HCT116 (cell line): ENCODE results near the gene GNMT. TPM values are rescaled to one million over a fixed set of nuclear protein-coding genes. Genes with fewer than 3 reads are reported as not detected.

Experiments used
- ATAC-seq: fragments of 200-7000 bp; cut with Tn5 transposase; 2 replicates; pipeline ENCODE4 v1.9.1; 2020; ENCODE audit warnings: mild to moderate bottlenecking, moderate library complexity
- BruUV-seq: library from RNA; stranded (reverse); fragments of 400-500 nt; replicated peaks from 2 replicates; lab custom pipeline; 2021; lab: Mats Ljungman, UMichigan
- CTCF ChIA-PET: fragments of 300-600 bp; sonication (Branson Sonifier 250); formaldehyde crosslinking; loops from one replicate; lab custom pipeline; 2021; ENCODE audit warnings: antibody characterized with exemption; lab: Charles Lee
- POLR2A ChIA-PET: fragments of 300-600, 350-600 bp; sonication (Branson Sonifier 250); formaldehyde crosslinking; loops from one replicate; lab custom pipeline; 2021; ENCODE audit warnings: antibody characterized with exemption; lab: Charles Lee
- RAD21 ChIA-PET, 2 experiments: fragments of 300-600 bp; sonication (Branson Sonifier 250); formaldehyde crosslinking; loops; one replicate each; lab custom pipeline; 2023; ENCODE audit warnings: low total read pairs in 2 of 2; ENCODE audit not compliant: uncharacterized antibody in 2 of 2, unreplicated experiment in 2 of 2, low non-redundant PET in 1 of 2; lab: Charles Lee
- DNase-seq: peaks from one replicate; pipeline ENCODE4 v3.0.0-alpha.2; 2010; ENCODE audit warnings: low read depth, low spot score
- H2AFZ ChIP-seq: fragments of 200-600 bp; shearing (Covaris generic), sonication (generic); 2 replicates; pipeline ENCODE4 v1.6.1; 2017; ENCODE audit warnings: low read depth, mixed run types, mixed read lengths, antibody characterized with exemption, low read length; ENCODE audit not compliant: poor library complexity, severe bottlenecking
- H3K27ac ChIP-seq: 2 replicates; pipeline ENCODE4 v1.5.1; 2012; ENCODE audit warnings: low read depth, low read length
- H3K27me3 ChIP-seq: fragments of 200-600 bp; sonication (generic); 2 replicates; pipeline ENCODE4 v1.6.1; 2016; ENCODE audit warnings: mixed run types, low read length, mixed read lengths; ENCODE audit not compliant: insufficient read depth
- H3K36me3 ChIP-seq, 2 experiments: fragments of 200-500 bp in 1 of 2; fragments of 200-600 bp in 1 of 2; sonication (Bioruptor generic) in 1 of 2; sonication (generic) in 1 of 2; 2 replicates each; pipeline versions ENCODE4 v1.5.1 to v1.6.1; 2014 to 2016; ENCODE audit warnings: low read length in 2 of 2, inconsistent platforms in 1 of 2, mixed read lengths in 1 of 2, mixed run types in 1 of 2; ENCODE audit not compliant: insufficient read depth in 2 of 2, control insufficient read depth in 1 of 2
- H3K4me1 ChIP-seq, 2 experiments: fragments of 200-600 bp in 1 of 2; sonication (generic) in 1 of 2; 2 replicates each; pipeline versions ENCODE4 v1.5.1 to v1.6.1; 2012 to 2017; ENCODE audit warnings: low read length in 2 of 2, inconsistent platforms in 1 of 2, mild to moderate bottlenecking in 1 of 2, mixed read lengths in 1 of 2, mixed run types in 1 of 2, moderate library complexity in 1 of 2; ENCODE audit not compliant: insufficient read depth in 2 of 2, control insufficient read depth in 1 of 2
- H3K4me2 ChIP-seq: fragments of 200-600 bp; sonication (generic); 2 replicates; pipeline ENCODE4 v1.6.1; 2017; ENCODE audit warnings: mixed run types, low read length, mixed read lengths
- H3K4me3 ChIP-seq, 2 experiments: fragments of 200-600 bp in 1 of 2; sonication (generic) in 1 of 2; replicated peaks in 1 of 2; 2 replicates each; pipeline ENCODE4 v1.5.1; 2011 to 2016; ENCODE audit warnings: low read length in 2 of 2, control low read depth in 1 of 2, low read depth in 1 of 2, mild to moderate bottlenecking in 1 of 2, mixed read lengths in 1 of 2, mixed run types in 1 of 2
- H3K79me2 ChIP-seq: fragments of 200-600 bp; sonication (generic); 2 replicates; pipeline ENCODE4 v1.6.1; 2017; ENCODE audit warnings: mild to moderate bottlenecking, mixed run types, low read length, moderate library complexity, mixed read lengths; ENCODE audit not compliant: insufficient read depth
- H3K9ac ChIP-seq: fragments of 200-600 bp; sonication (generic); 2 replicates; pipeline ENCODE4 v1.6.1; 2016; ENCODE audit warnings: low read length, mixed read lengths
- H3K9me2 ChIP-seq: fragments of 200-600 bp; sonication (generic), shearing (Covaris generic); 2 replicates; pipeline ENCODE4 v1.6.1; 2017; ENCODE audit warnings: mixed run types, mild to moderate bottlenecking, moderate library complexity; ENCODE audit not compliant: insufficient read depth
- H3K9me3 ChIP-seq, 2 experiments: fragments of 200-500 bp in 1 of 2; fragments of 200-600 bp in 1 of 2; sonication (Bioruptor generic) in 1 of 2; sonication (generic) in 1 of 2; 2 replicates each; pipeline ENCODE4 v1.6.1; 2014 to 2017; ENCODE audit warnings: low read length in 2 of 2, mixed read lengths in 2 of 2, inconsistent platforms in 1 of 2, low read depth in 1 of 2, mild to moderate bottlenecking in 1 of 2, mixed run types in 1 of 2, moderate library complexity in 1 of 2; ENCODE audit not compliant: control insufficient read depth in 1 of 2, insufficient read depth in 1 of 2
- H4K20me1 ChIP-seq: fragments of 200-600 bp; sonication (generic), shearing (Covaris generic); 2 replicates; pipeline ENCODE4 v1.6.1; 2017; ENCODE audit warnings: mixed run types, mild to moderate bottlenecking, moderate library complexity; ENCODE audit not compliant: insufficient read depth
- CBX3 ChIP-seq: IDR thresholded peaks from 2 replicates; pipeline ENCODE4 v1.6.1; 2012; ENCODE audit warnings: low read depth
- CEBPB ChIP-seq: IDR thresholded peaks from 2 replicates; pipeline ENCODE4 v1.6.1; 2012; ENCODE audit warnings: low read depth
- EGR1 ChIP-seq: IDR thresholded peaks from 2 replicates; pipeline ENCODE4 v1.6.1; 2012; ENCODE audit warnings: low read depth
- ELF1 ChIP-seq: IDR thresholded peaks from 2 replicates; pipeline ENCODE4 v1.6.1; 2012; ENCODE audit warnings: low read depth, borderline replicate concordance
- EZH2phosphoT487 ChIP-seq: fragments of 200-600 bp; IDR thresholded peaks from 2 replicates; pipeline ENCODE4 v1.6.1; 2018; ENCODE audit warnings: antibody characterized with exemption, borderline replicate concordance
- POLR2A ChIP-seq: IDR thresholded peaks from 2 replicates; pipeline ENCODE4 v1.7.0; 2011; ENCODE audit warnings: borderline replicate concordance; ENCODE audit not compliant: insufficient read depth, insufficient read length; ENCODE audit errors: extremely low read depth
- RAD21 ChIP-seq: IDR thresholded peaks from 2 replicates; pipeline ENCODE4 v1.6.1; 2012; ENCODE audit warnings: low read depth, mild to moderate bottlenecking
- SIN3A ChIP-seq: IDR thresholded peaks from 2 replicates; pipeline ENCODE4 v1.6.1; 2012; ENCODE audit warnings: low read depth
- TCF7L2 ChIP-seq: IDR thresholded peaks from 2 replicates; pipeline ENCODE4 v1.7.0; 2011; ENCODE audit warnings: borderline replicate concordance, inconsistent platforms; ENCODE audit not compliant: insufficient read depth, insufficient read length; ENCODE audit errors: extremely low read depth
- intact Hi-C: fragments of 100-400 bp; cut with micrococcal nuclease; formaldehyde crosslinking; loops from 2 replicates; pipeline ENCODE4 v1.10.0; 2022
- total RNA-seq: library from RNA; stranded (reverse); gene quantifications from one replicate; pipeline ENCODE4 v1.2.1, GENCODE V29; 2021; ENCODE audit not compliant: unreplicated experiment
- TF ChIP-seq, protein P1 (sequence below), 3 experiments: fragments of 200-600 bp in 1 of 3; sonication (generic) in 1 of 3; IDR thresholded peaks in 2 of 3; conservative IDR thresholded peaks in 1 of 3; 2 replicates each; pipeline ENCODE4 v1.5.1; 2012 to 2017; ENCODE audit warnings: low read depth in 2 of 3, low read length in 2 of 3, antibody characterized with exemption in 1 of 3, borderline replicate concordance in 1 of 3, control low read depth in 1 of 3, mild to moderate bottlenecking in 1 of 3, mixed read lengths in 1 of 3, mixed run types in 1 of 3, moderate library complexity in 1 of 3; ENCODE audit not compliant: insufficient read depth in 1 of 3
- TF ChIP-seq, protein P2 (sequence below): IDR thresholded peaks from 2 replicates; pipeline ENCODE4 v1.6.1; 2012; ENCODE audit warnings: low read depth

The GNMT gene
- total RNA-seq, 1 experiment from 2014 or later: 0.57 TPM

- Histone ChIP-seq H3K79me2 (peaks cover 48% of the 10 kb centered on the region), H4K20me1 (no peaks in the 10 kb centered on the region), H3K27me3 (no peaks in the 10 kb centered on the region), H3K4me1 (peaks cover 5 to 16% of the 10 kb centered on the region in 2 experiments; a peak in 3 of 4 replicates), H3K27ac (no peak overlapping the region), H3K36me3 (peaks cover 25% of the 10 kb centered on the region in 2 experiments; a peak in 3 of 4 replicates), H3K4me3 (no peak overlapping the region), H2AFZ (no peak overlapping the region), H3K9me3 (no peaks in the 10 kb centered on the region), H3K9ac (no peak overlapping the region), H3K4me2 (no peak overlapping the region), H3K9me2 (no peaks in the 10 kb centered on the region)
- ATAC-seq: no peak
- RAD21 ChIA-PET: no interaction called here
- POLR2A ChIA-PET: no interaction called here
- BruUV-seq: no TSS peak
- intact Hi-C loops: no loop called here
- TF ChIP-seq CBX3 (no peak), TCF7L2 (no peak), EGR1 (no peak), EZH2phosphoT487 (no peak), CEBPB (no peak), SIN3A (no peak), POLR2A (no peak), RAD21 (no peak)
- TF ChIP-seq, protein P1, sequence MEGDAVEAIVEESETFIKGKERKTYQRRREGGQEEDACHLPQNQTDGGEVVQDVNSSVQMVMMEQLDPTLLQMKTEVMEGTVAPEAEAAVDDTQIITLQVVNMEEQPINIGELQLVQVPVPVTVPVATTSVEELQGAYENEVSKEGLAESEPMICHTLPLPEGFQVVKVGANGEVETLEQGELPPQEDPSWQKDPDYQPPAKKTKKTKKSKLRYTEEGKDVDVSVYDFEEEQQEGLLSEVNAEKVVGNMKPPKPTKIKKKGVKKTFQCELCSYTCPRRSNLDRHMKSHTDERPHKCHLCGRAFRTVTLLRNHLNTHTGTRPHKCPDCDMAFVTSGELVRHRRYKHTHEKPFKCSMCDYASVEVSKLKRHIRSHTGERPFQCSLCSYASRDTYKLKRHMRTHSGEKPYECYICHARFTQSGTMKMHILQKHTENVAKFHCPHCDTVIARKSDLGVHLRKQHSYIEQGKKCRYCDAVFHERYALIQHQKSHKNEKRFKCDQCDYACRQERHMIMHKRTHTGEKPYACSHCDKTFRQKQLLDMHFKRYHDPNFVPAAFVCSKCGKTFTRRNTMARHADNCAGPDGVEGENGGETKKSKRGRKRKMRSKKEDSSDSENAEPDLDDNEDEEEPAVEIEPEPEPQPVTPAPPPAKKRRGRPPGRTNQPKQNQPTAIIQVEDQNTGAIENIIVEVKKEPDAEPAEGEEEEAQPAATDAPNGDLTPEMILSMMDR (IDR thresholded peaks at IDR 0.05 in 2 of 3, conservative IDR thresholded peaks at IDR 0.05 in 1 of 3; ENCODE audit: borderline replicate concordance in 1 of 3, insufficient read depth in 1 of 3, low read depth in 2 of 3, low read length in 2 of 3): no peak
- DNase-seq: no peak
- CTCF ChIA-PET: no interaction called here
Measured at GRCh38 chr6:42933205-42933604, 27.3 kb upstream of the GNMT start.

DNA sequence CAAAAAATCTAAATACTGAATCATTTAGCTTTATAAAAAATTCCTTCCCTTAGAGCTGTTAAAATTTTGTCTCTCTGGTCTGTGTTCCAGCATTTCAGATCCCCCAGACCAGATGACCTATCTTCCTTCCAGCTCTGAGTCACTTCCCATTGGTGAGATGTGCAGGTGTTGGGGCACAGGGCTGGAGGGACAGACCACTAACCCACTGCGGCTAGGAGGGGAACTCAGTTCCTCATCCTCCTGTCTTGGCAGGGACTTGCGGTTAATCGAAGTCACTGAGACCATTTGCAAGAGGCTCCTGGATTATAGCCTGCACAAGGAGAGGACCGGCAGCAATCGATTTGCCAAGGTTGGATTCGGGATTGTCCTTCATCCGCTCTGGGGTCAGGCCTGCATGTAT, 25.2 kb upstream of the GNMT start:
- peaks cover 2 to 6% of the 10 kb centered on the region in 2 experiments; a peak in 2 of 4 replicates for H3K4me1 ChIP-seq
- intact Hi-C loops: no loop called here
- DNase-seq (no peak), ATAC-seq (no peak)
- no peak overlapping the region for H3K4me2 ChIP-seq
- no TSS peak for BruUV-seq
- H3K36me3 ChIP-seq: peaks cover 25% of the 10 kb centered on the region in 2 experiments; a peak in 3 of 4 replicates
- ChIA-PET POLR2A (no interaction called here), CTCF (no interaction called here), RAD21 (no interaction called here)
- H4K20me1 ChIP-seq: no peaks in the 10 kb centered on the region
- H3K79me2 ChIP-seq: peaks cover 41% of the 10 kb centered on the region
- H3K27me3 ChIP-seq: no peaks in the 10 kb centered on the region
- no peak overlapping the region for H3K9ac ChIP-seq
- no peak overlapping the region for H3K27ac ChIP-seq
- TF ChIP-seq TCF7L2 (no peak), ELF1 (no peak), CBX3 (no peak)
- TF ChIP-seq, protein P2, sequence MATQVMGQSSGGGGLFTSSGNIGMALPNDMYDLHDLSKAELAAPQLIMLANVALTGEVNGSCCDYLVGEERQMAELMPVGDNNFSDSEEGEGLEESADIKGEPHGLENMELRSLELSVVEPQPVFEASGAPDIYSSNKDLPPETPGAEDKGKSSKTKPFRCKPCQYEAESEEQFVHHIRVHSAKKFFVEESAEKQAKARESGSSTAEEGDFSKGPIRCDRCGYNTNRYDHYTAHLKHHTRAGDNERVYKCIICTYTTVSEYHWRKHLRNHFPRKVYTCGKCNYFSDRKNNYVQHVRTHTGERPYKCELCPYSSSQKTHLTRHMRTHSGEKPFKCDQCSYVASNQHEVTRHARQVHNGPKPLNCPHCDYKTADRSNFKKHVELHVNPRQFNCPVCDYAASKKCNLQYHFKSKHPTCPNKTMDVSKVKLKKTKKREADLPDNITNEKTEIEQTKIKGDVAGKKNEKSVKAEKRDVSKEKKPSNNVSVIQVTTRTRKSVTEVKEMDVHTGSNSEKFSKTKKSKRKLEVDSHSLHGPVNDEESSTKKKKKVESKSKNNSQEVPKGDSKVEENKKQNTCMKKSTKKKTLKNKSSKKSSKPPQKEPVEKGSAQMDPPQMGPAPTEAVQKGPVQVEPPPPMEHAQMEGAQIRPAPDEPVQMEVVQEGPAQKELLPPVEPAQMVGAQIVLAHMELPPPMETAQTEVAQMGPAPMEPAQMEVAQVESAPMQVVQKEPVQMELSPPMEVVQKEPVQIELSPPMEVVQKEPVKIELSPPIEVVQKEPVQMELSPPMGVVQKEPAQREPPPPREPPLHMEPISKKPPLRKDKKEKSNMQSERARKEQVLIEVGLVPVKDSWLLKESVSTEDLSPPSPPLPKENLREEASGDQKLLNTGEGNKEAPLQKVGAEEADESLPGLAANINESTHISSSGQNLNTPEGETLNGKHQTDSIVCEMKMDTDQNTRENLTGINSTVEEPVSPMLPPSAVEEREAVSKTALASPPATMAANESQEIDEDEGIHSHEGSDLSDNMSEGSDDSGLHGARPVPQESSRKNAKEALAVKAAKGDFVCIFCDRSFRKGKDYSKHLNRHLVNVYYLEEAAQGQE: no peak
- no peaks in the 10 kb centered on the region for H3K9me3 ChIP-seq
- no peak overlapping the region for H3K4me3 ChIP-seq
- no peak overlapping the region for H2AFZ ChIP-seq
- no peaks in the 10 kb centered on the region for H3K9me2 ChIP-seq
